Ishikawa (cell line): Measurements from ENCODE around the gene LIMS2.

Experiments
- CEBPB ChIP-seq: IDR thresholded peaks from 2 replicates; pipeline ENCODE4 v1.6.1; 2012
- CREB1 ChIP-seq: IDR thresholded peaks from 2 replicates; pipeline ENCODE4 v1.6.1; 2012; ENCODE audit warnings: low read depth
- EGR1 ChIP-seq: IDR thresholded peaks from 2 replicates; pipeline ENCODE4 v1.6.1; 2012
- EP300 ChIP-seq: IDR thresholded peaks from 2 replicates; pipeline ENCODE4 v1.6.1; 2012; ENCODE audit warnings: borderline replicate concordance
- MAX ChIP-seq: IDR thresholded peaks from 2 replicates; pipeline ENCODE4 v1.6.1; 2012
- NFIC ChIP-seq: IDR thresholded peaks from 2 replicates; pipeline ENCODE4 v1.6.1; 2012
- RAD21 ChIP-seq: IDR thresholded peaks from 2 replicates; pipeline ENCODE4 v1.6.1; 2012; ENCODE audit warnings: low read depth
- REST ChIP-seq: IDR thresholded peaks from 2 replicates; pipeline ENCODE4 v1.6.1; 2012; ENCODE audit warnings: low read depth, mild to moderate bottlenecking
- TAF1 ChIP-seq: IDR thresholded peaks from 2 replicates; pipeline ENCODE4 v1.6.1; 2012; ENCODE audit warnings: low read depth, mild to moderate bottlenecking
- TCF12 ChIP-seq: IDR thresholded peaks from 2 replicates; pipeline ENCODE4 v1.6.1; 2012; ENCODE audit warnings: low read depth
- TEAD4 ChIP-seq: IDR thresholded peaks from 2 replicates; pipeline ENCODE4 v1.6.1; 2012
- YY1 ChIP-seq: IDR thresholded peaks from 2 replicates; pipeline ENCODE4 v1.6.1; 2012; ENCODE audit warnings: low read depth
- TF ChIP-seq, protein P1 (sequence below): IDR thresholded peaks from 2 replicates; pipeline ENCODE4 v1.6.1; 2012

GRCh38 chr2:127622561-127623387, 52.6 kb downstream of the LIMS2 start:
- no peak for TF ChIP-seq MAX
- TF ChIP-seq NFIC, result no peak
- TF ChIP-seq TAF1, result no peak
- TF ChIP-seq CEBPB, result no peak
- TF ChIP-seq YY1, result no peak
- TF ChIP-seq TEAD4, result no peak
- TF ChIP-seq REST, result no peak
- no peak for TF ChIP-seq RAD21
- TF ChIP-seq EGR1, result no peak
- TF ChIP-seq TCF12, result no peak
- TF ChIP-seq EP300, result no peak
- TF ChIP-seq, protein P1, sequence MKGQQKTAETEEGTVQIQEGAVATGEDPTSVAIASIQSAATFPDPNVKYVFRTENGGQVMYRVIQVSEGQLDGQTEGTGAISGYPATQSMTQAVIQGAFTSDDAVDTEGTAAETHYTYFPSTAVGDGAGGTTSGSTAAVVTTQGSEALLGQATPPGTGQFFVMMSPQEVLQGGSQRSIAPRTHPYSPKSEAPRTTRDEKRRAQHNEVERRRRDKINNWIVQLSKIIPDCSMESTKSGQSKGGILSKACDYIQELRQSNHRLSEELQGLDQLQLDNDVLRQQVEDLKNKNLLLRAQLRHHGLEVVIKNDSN, result no peak
- TF ChIP-seq CREB1, result no peak
